WTC11 (cell line): ENCODE data around the gene CPTP. TPM values are rescaled to one million over a fixed set of nuclear protein-coding genes. Genes with fewer than 3 reads are reported as not detected.

Experiments
- NR3C1 ChIP-seq: sonication (generic); formaldehyde crosslinking; conservative IDR thresholded peaks from 2 replicates; pipeline ENCODE4 v1.8.1; 2023; ENCODE audit warnings: low read depth, mild to moderate bottlenecking, missing genetic modification reagents
- ZNF423 ChIP-seq: fragments of 250-450 bp; sonication (Bioruptor Pico); IDR thresholded peaks from 2 replicates; pipeline ENCODE4 v2.1.2; 2022; ENCODE audit warnings: mild to moderate bottlenecking, moderate library complexity
- total RNA-seq: library from RNA; stranded (reverse); gene quantifications from 3 replicates; pipeline ENCODE4 v1.2.3, GENCODE V29; 2021
- TF ChIP-seq, protein P1 (sequence below): sonication (generic); formaldehyde crosslinking; IDR thresholded peaks from 2 replicates; pipeline ENCODE4 v1.8.0; 2022; ENCODE audit warnings: missing genetic modification reagents
- TF ChIP-seq, protein P2 (sequence below): sonication (generic); formaldehyde crosslinking; IDR thresholded peaks from 2 replicates; pipeline ENCODE4 v1.8.0; 2023; ENCODE audit warnings: missing genetic modification reagents
- TF ChIP-seq, protein P3 (sequence below): sonication (generic); formaldehyde crosslinking; IDR thresholded peaks from 2 replicates; pipeline ENCODE4 v1.8.1; 2022; ENCODE audit warnings: low read depth, mild to moderate bottlenecking, moderate library complexity, missing genetic modification reagents, borderline replicate concordance
- TF ChIP-seq, protein P4 (sequence below): sonication (generic); formaldehyde crosslinking; IDR thresholded peaks from 2 replicates; pipeline ENCODE4 v1.8.1; 2023; ENCODE audit warnings: mild to moderate bottlenecking, moderate library complexity, missing genetic modification reagents
- TF ChIP-seq, protein P5 (sequence below): sonication (generic); formaldehyde crosslinking; conservative IDR thresholded peaks from 2 replicates; pipeline ENCODE4 v1.8.1; 2023; ENCODE audit warnings: mild to moderate bottlenecking, low read depth, missing genetic modification reagents, moderate library complexity
- TF ChIP-seq, protein P6 (sequence below): sonication (generic); formaldehyde crosslinking; IDR thresholded peaks from 2 replicates; pipeline ENCODE4 v1.8.1; 2023; ENCODE audit warnings: mild to moderate bottlenecking, missing genetic modification reagents, borderline replicate concordance
- TF ChIP-seq, protein P7 (sequence below): fragments of 250-450 bp; sonication (Bioruptor Pico); IDR thresholded peaks from 2 replicates; pipeline ENCODE4 v1.9.0; 2021; ENCODE audit warnings: mild to moderate bottlenecking
- TF ChIP-seq, protein P8 (sequence below): sonication (generic); formaldehyde crosslinking; IDR thresholded peaks from 2 replicates; pipeline ENCODE4 v1.8.0; 2022; ENCODE audit warnings: mild to moderate bottlenecking, missing genetic modification reagents

Gene CPTP
- total RNA-seq, 1 experiment from 2014 or later, result 14.4 TPM

DNA sequence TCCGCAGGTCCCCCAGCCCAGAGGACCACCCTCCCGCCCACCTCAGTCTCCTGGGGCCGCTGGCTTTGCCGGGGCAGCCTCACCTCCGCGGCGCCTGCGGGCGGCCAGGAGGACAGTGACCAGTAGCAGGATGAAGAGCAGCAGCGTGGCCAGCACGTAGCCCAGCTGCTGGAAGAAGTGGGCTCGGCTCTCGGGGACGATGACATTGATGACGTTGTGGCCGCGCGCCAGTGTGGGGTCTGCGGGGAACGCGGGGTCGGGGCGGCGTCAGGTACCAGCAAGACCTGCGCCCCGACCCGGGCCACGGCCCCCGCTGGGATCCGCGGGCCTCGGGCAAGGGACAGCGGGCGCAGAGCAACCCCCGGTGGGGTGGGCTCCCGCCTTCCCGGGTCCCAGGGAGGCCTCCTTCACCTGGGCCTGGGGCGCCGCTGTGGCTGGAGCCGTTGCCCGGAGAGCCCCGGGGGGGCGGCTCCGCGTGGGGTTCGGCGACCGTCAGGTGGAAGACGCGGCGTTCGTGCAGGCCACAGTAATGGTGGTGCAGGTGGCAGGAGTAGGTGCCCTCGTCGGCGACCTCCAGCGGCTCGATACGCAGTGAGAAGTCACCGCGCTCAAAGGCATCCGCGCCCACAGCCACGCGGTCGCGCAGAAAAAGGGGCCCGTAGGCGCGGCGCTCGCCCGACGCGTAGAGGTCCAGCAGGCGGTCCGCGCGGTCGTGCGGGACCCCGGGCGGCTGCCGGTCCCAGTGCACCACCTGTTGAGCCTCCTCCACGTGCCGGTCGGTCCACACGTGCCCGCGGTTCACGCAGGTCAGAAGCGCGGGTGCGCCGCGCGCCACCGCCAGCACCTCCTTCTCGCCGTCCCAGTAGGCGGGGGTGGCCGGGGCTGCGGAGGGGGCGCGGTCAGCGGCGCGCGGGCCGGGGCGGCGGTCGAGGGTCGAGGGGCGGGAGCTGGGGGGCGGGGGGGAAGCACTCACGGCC, 30.0 kb downstream of the CPTP start (continued):
- TF ChIP-seq, protein P1, sequence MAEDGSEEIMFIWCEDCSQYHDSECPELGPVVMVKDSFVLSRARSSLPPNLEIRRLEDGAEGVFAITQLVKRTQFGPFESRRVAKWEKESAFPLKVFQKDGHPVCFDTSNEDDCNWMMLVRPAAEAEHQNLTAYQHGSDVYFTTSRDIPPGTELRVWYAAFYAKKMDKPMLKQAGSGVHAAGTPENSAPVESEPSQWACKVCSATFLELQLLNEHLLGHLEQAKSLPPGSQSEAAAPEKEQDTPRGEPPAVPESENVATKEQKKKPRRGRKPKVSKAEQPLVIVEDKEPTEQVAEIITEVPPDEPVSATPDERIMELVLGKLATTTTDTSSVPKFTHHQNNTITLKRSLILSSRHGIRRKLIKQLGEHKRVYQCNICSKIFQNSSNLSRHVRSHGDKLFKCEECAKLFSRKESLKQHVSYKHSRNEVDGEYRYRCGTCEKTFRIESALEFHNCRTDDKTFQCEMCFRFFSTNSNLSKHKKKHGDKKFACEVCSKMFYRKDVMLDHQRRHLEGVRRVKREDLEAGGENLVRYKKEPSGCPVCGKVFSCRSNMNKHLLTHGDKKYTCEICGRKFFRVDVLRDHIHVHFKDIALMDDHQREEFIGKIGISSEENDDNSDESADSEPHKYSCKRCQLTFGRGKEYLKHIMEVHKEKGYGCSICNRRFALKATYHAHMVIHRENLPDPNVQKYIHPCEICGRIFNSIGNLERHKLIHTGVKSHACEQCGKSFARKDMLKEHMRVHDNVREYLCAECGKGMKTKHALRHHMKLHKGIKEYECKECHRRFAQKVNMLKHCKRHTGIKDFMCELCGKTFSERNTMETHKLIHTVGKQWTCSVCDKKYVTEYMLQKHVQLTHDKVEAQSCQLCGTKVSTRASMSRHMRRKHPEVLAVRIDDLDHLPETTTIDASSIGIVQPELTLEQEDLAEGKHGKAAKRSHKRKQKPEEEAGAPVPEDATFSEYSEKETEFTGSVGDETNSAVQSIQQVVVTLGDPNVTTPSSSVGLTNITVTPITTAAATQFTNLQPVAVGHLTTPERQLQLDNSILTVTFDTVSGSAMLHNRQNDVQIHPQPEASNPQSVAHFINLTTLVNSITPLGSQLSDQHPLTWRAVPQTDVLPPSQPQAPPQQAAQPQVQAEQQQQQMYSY (CRISPR knock-in tag), result no peak
- TF ChIP-seq, protein P2, sequence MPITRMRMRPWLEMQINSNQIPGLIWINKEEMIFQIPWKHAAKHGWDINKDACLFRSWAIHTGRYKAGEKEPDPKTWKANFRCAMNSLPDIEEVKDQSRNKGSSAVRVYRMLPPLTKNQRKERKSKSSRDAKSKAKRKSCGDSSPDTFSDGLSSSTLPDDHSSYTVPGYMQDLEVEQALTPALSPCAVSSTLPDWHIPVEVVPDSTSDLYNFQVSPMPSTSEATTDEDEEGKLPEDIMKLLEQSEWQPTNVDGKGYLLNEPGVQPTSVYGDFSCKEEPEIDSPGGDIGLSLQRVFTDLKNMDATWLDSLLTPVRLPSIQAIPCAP (CRISPR knock-in tag), result no peak
- TF ChIP-seq, protein P3, sequence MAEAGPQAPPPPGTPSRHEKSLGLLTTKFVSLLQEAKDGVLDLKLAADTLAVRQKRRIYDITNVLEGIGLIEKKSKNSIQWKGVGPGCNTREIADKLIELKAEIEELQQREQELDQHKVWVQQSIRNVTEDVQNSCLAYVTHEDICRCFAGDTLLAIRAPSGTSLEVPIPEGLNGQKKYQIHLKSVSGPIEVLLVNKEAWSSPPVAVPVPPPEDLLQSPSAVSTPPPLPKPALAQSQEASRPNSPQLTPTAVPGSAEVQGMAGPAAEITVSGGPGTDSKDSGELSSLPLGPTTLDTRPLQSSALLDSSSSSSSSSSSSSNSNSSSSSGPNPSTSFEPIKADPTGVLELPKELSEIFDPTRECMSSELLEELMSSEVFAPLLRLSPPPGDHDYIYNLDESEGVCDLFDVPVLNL, result 0 out of 2 replicates have a peak, but pooled peaks have one; percentile 24
- TF ChIP-seq, protein P4, sequence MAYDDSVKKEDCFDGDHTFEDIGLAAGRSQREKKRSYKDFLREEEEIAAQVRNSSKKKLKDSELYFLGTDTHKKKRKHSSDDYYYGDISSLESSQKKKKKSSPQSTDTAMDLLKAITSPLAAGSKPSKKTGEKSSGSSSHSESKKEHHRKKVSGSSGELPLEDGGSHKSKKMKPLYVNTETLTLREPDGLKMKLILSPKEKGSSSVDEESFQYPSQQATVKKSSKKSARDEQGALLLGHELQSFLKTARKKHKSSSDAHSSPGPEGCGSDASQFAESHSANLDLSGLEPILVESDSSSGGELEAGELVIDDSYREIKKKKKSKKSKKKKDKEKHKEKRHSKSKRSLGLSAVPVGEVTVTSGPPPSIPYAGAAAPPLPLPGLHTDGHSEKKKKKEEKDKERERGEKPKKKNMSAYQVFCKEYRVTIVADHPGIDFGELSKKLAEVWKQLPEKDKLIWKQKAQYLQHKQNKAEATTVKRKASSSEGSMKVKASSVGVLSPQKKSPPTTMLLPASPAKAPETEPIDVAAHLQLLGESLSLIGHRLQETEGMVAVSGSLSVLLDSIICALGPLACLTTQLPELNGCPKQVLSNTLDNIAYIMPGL (CRISPR knock-in tag), result no peak; the same call in 1 of the 2 replicates
- TF ChIP-seq NR3C1 (CRISPR knock-in tag) (no peak), ZNF423 (0 out of 2 replicates have a peak, but pooled peaks have one; percentile 4)
- TF ChIP-seq, protein P5, sequence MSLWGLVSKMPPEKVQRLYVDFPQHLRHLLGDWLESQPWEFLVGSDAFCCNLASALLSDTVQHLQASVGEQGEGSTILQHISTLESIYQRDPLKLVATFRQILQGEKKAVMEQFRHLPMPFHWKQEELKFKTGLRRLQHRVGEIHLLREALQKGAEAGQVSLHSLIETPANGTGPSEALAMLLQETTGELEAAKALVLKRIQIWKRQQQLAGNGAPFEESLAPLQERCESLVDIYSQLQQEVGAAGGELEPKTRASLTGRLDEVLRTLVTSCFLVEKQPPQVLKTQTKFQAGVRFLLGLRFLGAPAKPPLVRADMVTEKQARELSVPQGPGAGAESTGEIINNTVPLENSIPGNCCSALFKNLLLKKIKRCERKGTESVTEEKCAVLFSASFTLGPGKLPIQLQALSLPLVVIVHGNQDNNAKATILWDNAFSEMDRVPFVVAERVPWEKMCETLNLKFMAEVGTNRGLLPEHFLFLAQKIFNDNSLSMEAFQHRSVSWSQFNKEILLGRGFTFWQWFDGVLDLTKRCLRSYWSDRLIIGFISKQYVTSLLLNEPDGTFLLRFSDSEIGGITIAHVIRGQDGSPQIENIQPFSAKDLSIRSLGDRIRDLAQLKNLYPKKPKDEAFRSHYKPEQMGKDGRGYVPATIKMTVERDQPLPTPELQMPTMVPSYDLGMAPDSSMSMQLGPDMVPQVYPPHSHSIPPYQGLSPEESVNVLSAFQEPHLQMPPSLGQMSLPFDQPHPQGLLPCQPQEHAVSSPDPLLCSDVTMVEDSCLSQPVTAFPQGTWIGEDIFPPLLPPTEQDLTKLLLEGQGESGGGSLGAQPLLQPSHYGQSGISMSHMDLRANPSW (CRISPR knock-in tag), result no peak
- TF ChIP-seq, protein P6, sequence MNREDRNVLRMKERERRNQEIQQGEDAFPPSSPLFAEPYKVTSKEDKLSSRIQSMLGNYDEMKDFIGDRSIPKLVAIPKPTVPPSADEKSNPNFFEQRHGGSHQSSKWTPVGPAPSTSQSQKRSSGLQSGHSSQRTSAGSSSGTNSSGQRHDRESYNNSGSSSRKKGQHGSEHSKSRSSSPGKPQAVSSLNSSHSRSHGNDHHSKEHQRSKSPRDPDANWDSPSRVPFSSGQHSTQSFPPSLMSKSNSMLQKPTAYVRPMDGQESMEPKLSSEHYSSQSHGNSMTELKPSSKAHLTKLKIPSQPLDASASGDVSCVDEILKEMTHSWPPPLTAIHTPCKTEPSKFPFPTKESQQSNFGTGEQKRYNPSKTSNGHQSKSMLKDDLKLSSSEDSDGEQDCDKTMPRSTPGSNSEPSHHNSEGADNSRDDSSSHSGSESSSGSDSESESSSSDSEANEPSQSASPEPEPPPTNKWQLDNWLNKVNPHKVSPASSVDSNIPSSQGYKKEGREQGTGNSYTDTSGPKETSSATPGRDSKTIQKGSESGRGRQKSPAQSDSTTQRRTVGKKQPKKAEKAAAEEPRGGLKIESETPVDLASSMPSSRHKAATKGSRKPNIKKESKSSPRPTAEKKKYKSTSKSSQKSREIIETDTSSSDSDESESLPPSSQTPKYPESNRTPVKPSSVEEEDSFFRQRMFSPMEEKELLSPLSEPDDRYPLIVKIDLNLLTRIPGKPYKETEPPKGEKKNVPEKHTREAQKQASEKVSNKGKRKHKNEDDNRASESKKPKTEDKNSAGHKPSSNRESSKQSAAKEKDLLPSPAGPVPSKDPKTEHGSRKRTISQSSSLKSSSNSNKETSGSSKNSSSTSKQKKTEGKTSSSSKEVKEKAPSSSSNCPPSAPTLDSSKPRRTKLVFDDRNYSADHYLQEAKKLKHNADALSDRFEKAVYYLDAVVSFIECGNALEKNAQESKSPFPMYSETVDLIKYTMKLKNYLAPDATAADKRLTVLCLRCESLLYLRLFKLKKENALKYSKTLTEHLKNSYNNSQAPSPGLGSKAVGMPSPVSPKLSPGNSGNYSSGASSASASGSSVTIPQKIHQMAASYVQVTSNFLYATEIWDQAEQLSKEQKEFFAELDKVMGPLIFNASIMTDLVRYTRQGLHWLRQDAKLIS (CRISPR knock-in tag), result no peak
- TF ChIP-seq, protein P7, sequence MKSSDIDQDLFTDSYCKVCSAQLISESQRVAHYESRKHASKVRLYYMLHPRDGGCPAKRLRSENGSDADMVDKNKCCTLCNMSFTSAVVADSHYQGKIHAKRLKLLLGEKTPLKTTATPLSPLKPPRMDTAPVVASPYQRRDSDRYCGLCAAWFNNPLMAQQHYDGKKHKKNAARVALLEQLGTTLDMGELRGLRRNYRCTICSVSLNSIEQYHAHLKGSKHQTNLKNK (CRISPR knock-in tag), result no peak
- TF ChIP-seq, protein P8, sequence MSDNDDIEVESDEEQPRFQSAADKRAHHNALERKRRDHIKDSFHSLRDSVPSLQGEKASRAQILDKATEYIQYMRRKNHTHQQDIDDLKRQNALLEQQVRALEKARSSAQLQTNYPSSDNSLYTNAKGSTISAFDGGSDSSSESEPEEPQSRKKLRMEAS (CRISPR knock-in tag), result peak; percentile 39; the same call in 1 of the 2 replicates
